ENCODE data around the gene VRK3.

DNA sequence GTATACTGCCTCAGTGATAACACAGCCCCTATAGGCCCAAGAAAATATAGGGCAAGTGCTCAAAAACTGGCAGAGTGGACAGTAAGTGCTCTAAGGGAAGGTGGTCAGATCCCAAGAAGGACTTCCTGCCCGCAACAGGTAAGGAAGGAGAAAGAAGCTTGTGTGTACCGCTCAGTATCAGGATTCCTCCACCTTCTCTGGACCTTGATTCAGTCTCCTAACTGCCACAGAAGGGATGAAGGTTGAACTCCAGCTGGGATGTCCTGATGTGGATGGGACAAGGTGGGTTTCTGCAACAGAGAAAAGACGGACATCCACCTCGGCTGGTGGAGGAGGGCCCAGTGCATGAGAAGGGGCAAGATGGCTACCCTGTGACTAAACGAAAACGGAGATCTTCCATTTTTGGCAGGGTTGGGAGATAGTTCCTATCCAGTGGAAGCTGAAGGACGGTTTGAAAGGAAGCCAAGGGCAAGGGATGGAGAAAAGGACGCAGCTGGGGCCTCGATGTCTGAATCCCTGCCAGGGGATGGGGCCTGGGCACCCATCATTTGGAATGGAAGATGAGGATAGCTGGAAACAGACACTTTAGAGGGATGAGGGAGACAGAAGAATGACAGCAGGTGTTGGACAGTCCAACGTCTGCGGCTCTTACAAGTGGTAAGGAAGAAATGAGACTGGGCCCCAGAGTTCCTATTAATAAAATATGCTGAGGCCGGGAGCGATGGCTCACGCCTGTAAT, 97.5 kb downstream of the VRK3 start:
- TF ChIP-seq, protein P1, sequence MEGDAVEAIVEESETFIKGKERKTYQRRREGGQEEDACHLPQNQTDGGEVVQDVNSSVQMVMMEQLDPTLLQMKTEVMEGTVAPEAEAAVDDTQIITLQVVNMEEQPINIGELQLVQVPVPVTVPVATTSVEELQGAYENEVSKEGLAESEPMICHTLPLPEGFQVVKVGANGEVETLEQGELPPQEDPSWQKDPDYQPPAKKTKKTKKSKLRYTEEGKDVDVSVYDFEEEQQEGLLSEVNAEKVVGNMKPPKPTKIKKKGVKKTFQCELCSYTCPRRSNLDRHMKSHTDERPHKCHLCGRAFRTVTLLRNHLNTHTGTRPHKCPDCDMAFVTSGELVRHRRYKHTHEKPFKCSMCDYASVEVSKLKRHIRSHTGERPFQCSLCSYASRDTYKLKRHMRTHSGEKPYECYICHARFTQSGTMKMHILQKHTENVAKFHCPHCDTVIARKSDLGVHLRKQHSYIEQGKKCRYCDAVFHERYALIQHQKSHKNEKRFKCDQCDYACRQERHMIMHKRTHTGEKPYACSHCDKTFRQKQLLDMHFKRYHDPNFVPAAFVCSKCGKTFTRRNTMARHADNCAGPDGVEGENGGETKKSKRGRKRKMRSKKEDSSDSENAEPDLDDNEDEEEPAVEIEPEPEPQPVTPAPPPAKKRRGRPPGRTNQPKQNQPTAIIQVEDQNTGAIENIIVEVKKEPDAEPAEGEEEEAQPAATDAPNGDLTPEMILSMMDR (IDR thresholded peaks at IDR 0.05; ENCODE audit: low read length), result no peak
- TF ChIP-seq EZH2 (IDR thresholded peaks at IDR 0.05; ENCODE audit: borderline replicate concordance, low read length), result no peak

Measured in OCI-LY1 (cell line).